Liver (tissue), 9 donors: ENCODE results near the gene MKI67. TPM values are rescaled to one million over a fixed set of nuclear protein-coding genes. Genes with fewer than 3 reads are reported as not detected.

Experiments
- DNase-seq: peaks from one replicate; pipeline ENCODE4 v3.0.0-alpha.2; 2017; ENCODE audit warnings: low spot score
- H3K27ac ChIP-seq, 2 donors: one replicate each; pipeline ENCODE4 v1.7.0; 2013; ENCODE audit warnings: inconsistent platforms in 2 of 2, low read length in 2 of 2, control low read depth in 1 of 2, low read depth in 1 of 2, mild to moderate bottlenecking in 1 of 2
- H3K27me3 ChIP-seq, 4 donors: one replicate each; pipeline versions ENCODE4 v1.6.1 to v1.7.0; 2013; ENCODE audit warnings: low read length in 3 of 4, inconsistent platforms in 1 of 4, mild to moderate bottlenecking in 1 of 4, moderate library complexity in 1 of 4; ENCODE audit not compliant: control insufficient read depth in 4 of 4, insufficient read depth in 4 of 4
- H3K36me3 ChIP-seq, 4 donors: one replicate each; pipeline versions ENCODE4 v1.6.1 to v1.7.0; 2013; ENCODE audit warnings: low read length in 3 of 4, mild to moderate bottlenecking in 3 of 4, low read depth in 1 of 4, moderate library complexity in 1 of 4; ENCODE audit not compliant: control insufficient read depth in 4 of 4, insufficient read depth in 3 of 4
- H3K4me1 ChIP-seq, 4 donors: one replicate each; pipeline versions ENCODE4 v1.6.1 to v1.7.0; 2013; ENCODE audit warnings: low read length in 3 of 4, mild to moderate bottlenecking in 3 of 4, moderate library complexity in 1 of 4; ENCODE audit not compliant: control insufficient read depth in 4 of 4, insufficient read depth in 4 of 4
- H3K4me3 ChIP-seq, 3 donors: one replicate each; pipeline versions ENCODE4 v1.6.1 to v1.7.0; 2013; ENCODE audit warnings: low read length in 3 of 3, control low read depth in 1 of 3, low read depth in 1 of 3, mild to moderate bottlenecking in 1 of 3
- H3K9ac ChIP-seq, 2 donors: one replicate each; pipeline ENCODE4 v1.7.0; 2013; ENCODE audit warnings: low read length in 2 of 2, mild to moderate bottlenecking in 2 of 2, moderate library complexity in 2 of 2, control low read depth in 1 of 2, low read depth in 1 of 2
- H3K9me3 ChIP-seq, 4 donors: one replicate each; pipeline versions ENCODE4 v1.6.1 to v1.7.0; 2013; ENCODE audit warnings: low read length in 3 of 4; ENCODE audit not compliant: control insufficient read depth in 4 of 4
- EGR1 ChIP-seq, 2 donors: IDR thresholded peaks; 2 replicates each; pipeline ENCODE4 v1.6.1; 2016 to 2018; ENCODE audit warnings: antibody characterized with exemption in 2 of 2, low read depth in 2 of 2
- FOXA1 ChIP-seq: IDR thresholded peaks from 2 replicates; pipeline ENCODE4 v1.6.1; 2016; ENCODE audit warnings: antibody characterized with exemption
- FOXA2 ChIP-seq: IDR thresholded peaks from 2 replicates; pipeline ENCODE4 v1.6.1; 2016; ENCODE audit warnings: antibody characterized with exemption
- GABPA ChIP-seq, 2 donors: IDR thresholded peaks in 1 of 2; conservative IDR thresholded peaks in 1 of 2; 2 replicates each; pipeline ENCODE4 v1.6.1; 2016; ENCODE audit warnings: antibody characterized with exemption in 2 of 2, mild to moderate bottlenecking in 1 of 2, moderate library complexity in 1 of 2
- HNF4A ChIP-seq, 2 donors: conservative IDR thresholded peaks; 2 replicates each; pipeline ENCODE4 v1.6.1; 2016; ENCODE audit warnings: antibody characterized with exemption in 2 of 2, mild to moderate bottlenecking in 2 of 2
- HNF4G ChIP-seq: IDR thresholded peaks from 2 replicates; pipeline ENCODE4 v1.6.1; 2016; ENCODE audit warnings: antibody characterized with exemption
- JUND ChIP-seq, 2 donors: IDR thresholded peaks; 2 replicates each; pipeline ENCODE4 v1.6.1; 2016; ENCODE audit warnings: antibody characterized with exemption in 2 of 2
- NR2F2 ChIP-seq: IDR thresholded peaks from 2 replicates; pipeline ENCODE4 v1.6.1; 2016; ENCODE audit warnings: antibody characterized with exemption
- RAD21 ChIP-seq, 2 donors: IDR thresholded peaks; 2 replicates each; pipeline ENCODE4 v1.6.1; 2016; ENCODE audit warnings: antibody characterized with exemption in 2 of 2, mild to moderate bottlenecking in 2 of 2
- RXRA ChIP-seq, 2 donors: IDR thresholded peaks; 2 replicates each; pipeline ENCODE4 v1.6.1; 2017 to 2018; ENCODE audit warnings: antibody characterized with exemption in 2 of 2, mild to moderate bottlenecking in 1 of 2
- SP1 ChIP-seq: IDR thresholded peaks from 2 replicates; pipeline ENCODE4 v1.6.1; 2018; ENCODE audit warnings: antibody characterized with exemption, mild to moderate bottlenecking
- TAF1 ChIP-seq: conservative IDR thresholded peaks from 2 replicates; pipeline ENCODE4 v1.6.1; 2016; ENCODE audit warnings: antibody characterized with exemption, mild to moderate bottlenecking
- YY1 ChIP-seq: IDR thresholded peaks from 2 replicates; pipeline ENCODE4 v1.6.1; 2016; ENCODE audit warnings: antibody characterized with exemption, mild to moderate bottlenecking
- WGBS: extraction: QIAGEN DNeasy Blood & Tissue Kit; methylation state at CpG from one replicate; pipeline ENCODE4 v1.1.7; 2013; 5-methylcytosine and 5-hydroxymethylcytosine counted together
- polyA plus RNA-seq, 2 donors: library from polyadenylated mRNA; stranded (reverse) in 1 of 2; unstranded in 1 of 2; fragments of 200-250 nt in 1 of 2; fragments of >200 nt in 1 of 2; fragmentation: Nextera tagmentation in 1 of 2; extraction: Ambion mirVana in 1 of 2; gene quantifications; one replicate each; pipeline versions ENCODE4 v1.2.1 to v1.2.3, GENCODE V29; 2013 to 2015
- total RNA-seq, 2 donors: library from RNA; depleted of rRNA; stranded (reverse); fragments of >200 nt; gene quantifications; one replicate each; pipeline ENCODE4 v1.2.3, GENCODE V29; 2014
- TF ChIP-seq, protein P1 (sequence below): IDR thresholded peaks from 2 replicates; pipeline ENCODE4 v1.6.1; 2016; ENCODE audit warnings: antibody characterized with exemption, mild to moderate bottlenecking
- TF ChIP-seq, protein P2 (sequence below): IDR thresholded peaks from 2 replicates; pipeline ENCODE4 v1.6.1; 2016; ENCODE audit warnings: antibody characterized with exemption
- TF ChIP-seq, protein P3 (sequence below): IDR thresholded peaks from 2 replicates; pipeline ENCODE4 v1.6.1; 2016; ENCODE audit warnings: antibody characterized with exemption
- TF ChIP-seq, protein P4 (sequence below): fragments of 150-350 bp; IDR thresholded peaks from 2 replicates; pipeline ENCODE4 v1.5.1; 2017; ENCODE audit warnings: improper control_type of control experiment, low read depth, low read length; ENCODE audit not compliant: missing input control
- TF ChIP-seq, protein P5 (sequence below): IDR thresholded peaks from 2 replicates; pipeline ENCODE4 v1.6.1; 2016; ENCODE audit warnings: antibody characterized with exemption
- donor health status: healthy.
- donor health status: healthy.
- donor health status: healthy.
- donor health status: healthy.
- donor health status: healthy.

Gene MKI67
- total and polyA plus RNA-seq, 4 donors: 0.25 to 54.5 (median 1.1) TPM

DNA sequence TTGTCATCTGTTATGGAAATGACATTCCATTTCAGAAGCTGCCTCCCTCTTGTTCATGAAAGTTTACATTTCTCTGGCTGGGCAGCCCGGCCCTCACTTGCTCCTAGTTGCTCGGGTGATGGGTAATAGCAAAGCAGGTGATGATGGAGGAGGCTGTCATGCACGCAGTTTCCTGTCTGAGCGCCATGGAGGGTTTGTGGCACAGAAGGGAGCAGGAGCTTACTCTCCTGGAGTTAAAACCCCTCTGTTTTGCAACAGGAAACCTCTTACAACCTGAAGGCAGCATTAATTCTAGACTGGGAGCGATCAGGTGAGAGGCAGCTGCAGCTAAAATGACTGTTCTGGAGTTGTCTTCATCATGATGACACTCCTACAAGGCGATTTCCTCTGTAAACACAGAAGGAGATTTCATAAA, 34.1 kb upstream of the MKI67 start:
- no peak overlapping the region for H3K4me3 ChIP-seq
- H3K27me3 ChIP-seq: peaks cover 0 to 2% (median 0%) of the 10 kb centered on the region in 4 donors
- H3K9ac ChIP-seq: no peak overlapping the region
- peaks cover 0 to 25% (median 16%) of the 10 kb centered on the region in 4 donors for H3K4me1 ChIP-seq
- TF ChIP-seq FOXA1: no peak
- no peak for TF ChIP-seq EGR1 (IDR thresholded peaks at IDR 0.05; ENCODE audit: low read depth in 2 of 2)
- TF ChIP-seq RXRA (IDR thresholded peaks at IDR 0.05): no peak
- WGBS: 82% methylated on average over 6 of the region's 6 CpGs
- H3K27ac ChIP-seq: no peak overlapping the region
- H3K9me3 ChIP-seq: no peaks in the 10 kb centered on the region
- H3K36me3 ChIP-seq: no peaks in the 10 kb centered on the region
- DNase-seq: no peak

DNA sequence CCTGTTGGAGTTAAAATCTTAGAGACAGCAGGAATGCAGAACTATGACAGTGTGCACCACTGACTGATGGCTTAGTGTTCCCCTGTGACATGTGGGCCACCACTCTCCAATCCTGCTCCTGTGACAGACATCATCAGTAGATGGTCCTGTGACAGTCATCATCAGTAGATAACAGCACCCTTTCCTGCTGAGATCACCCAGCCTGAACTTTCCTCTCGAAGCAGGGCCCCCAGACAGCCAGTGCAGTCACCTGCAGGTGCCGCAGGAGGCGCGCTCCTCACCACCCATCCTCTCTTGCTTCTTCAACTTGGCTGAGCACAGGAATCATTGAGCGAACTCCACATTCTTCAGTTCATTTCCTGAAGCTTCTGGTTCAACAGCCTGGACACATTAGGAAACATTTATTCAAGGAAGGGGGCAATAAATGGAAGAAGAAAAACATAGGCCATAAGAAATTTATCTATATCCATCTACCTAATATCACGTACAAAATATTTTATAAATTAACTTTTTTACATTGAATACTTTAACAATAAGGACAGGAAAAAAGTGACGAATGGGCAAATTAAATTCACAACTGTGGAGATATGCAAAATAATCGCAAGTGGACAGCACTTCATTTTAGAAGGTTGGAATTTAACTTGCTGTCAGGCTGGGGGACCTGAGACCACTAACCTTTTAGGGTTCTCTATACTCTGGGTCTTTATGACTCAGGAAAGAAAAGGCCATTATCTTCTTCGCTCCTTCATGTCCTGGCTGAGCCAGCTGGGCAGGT, 32.0 kb upstream of the MKI67 start:
- H3K27ac ChIP-seq: peak overlapping the region; percentile 71 to 89
- no peaks in the 10 kb centered on the region for H3K9me3 ChIP-seq
- 95% methylated on average over 9 of the region's 9 CpGs for WGBS
- H3K36me3 ChIP-seq: no peaks in the 10 kb centered on the region
- TF ChIP-seq, protein P1, sequence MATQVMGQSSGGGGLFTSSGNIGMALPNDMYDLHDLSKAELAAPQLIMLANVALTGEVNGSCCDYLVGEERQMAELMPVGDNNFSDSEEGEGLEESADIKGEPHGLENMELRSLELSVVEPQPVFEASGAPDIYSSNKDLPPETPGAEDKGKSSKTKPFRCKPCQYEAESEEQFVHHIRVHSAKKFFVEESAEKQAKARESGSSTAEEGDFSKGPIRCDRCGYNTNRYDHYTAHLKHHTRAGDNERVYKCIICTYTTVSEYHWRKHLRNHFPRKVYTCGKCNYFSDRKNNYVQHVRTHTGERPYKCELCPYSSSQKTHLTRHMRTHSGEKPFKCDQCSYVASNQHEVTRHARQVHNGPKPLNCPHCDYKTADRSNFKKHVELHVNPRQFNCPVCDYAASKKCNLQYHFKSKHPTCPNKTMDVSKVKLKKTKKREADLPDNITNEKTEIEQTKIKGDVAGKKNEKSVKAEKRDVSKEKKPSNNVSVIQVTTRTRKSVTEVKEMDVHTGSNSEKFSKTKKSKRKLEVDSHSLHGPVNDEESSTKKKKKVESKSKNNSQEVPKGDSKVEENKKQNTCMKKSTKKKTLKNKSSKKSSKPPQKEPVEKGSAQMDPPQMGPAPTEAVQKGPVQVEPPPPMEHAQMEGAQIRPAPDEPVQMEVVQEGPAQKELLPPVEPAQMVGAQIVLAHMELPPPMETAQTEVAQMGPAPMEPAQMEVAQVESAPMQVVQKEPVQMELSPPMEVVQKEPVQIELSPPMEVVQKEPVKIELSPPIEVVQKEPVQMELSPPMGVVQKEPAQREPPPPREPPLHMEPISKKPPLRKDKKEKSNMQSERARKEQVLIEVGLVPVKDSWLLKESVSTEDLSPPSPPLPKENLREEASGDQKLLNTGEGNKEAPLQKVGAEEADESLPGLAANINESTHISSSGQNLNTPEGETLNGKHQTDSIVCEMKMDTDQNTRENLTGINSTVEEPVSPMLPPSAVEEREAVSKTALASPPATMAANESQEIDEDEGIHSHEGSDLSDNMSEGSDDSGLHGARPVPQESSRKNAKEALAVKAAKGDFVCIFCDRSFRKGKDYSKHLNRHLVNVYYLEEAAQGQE: no peak
- TF ChIP-seq, protein P2, sequence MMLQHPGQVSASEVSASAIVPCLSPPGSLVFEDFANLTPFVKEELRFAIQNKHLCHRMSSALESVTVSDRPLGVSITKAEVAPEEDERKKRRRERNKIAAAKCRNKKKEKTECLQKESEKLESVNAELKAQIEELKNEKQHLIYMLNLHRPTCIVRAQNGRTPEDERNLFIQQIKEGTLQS: no peak
- no peak for TF ChIP-seq HNF4G
- TF ChIP-seq EGR1 (IDR thresholded peaks at IDR 0.05; ENCODE audit: low read depth in 2 of 2): no peak
- TF ChIP-seq HNF4A (conservative IDR thresholded peaks at IDR 0.05): no peak
- no peak for TF ChIP-seq TAF1
- no peak for TF ChIP-seq RAD21 (IDR thresholded peaks at IDR 0.05)
- no peak for TF ChIP-seq SP1
- TF ChIP-seq YY1: no peak
- TF ChIP-seq RXRA (IDR thresholded peaks at IDR 0.05): no peak
- no peak for TF ChIP-seq FOXA1
- TF ChIP-seq, protein P3, sequence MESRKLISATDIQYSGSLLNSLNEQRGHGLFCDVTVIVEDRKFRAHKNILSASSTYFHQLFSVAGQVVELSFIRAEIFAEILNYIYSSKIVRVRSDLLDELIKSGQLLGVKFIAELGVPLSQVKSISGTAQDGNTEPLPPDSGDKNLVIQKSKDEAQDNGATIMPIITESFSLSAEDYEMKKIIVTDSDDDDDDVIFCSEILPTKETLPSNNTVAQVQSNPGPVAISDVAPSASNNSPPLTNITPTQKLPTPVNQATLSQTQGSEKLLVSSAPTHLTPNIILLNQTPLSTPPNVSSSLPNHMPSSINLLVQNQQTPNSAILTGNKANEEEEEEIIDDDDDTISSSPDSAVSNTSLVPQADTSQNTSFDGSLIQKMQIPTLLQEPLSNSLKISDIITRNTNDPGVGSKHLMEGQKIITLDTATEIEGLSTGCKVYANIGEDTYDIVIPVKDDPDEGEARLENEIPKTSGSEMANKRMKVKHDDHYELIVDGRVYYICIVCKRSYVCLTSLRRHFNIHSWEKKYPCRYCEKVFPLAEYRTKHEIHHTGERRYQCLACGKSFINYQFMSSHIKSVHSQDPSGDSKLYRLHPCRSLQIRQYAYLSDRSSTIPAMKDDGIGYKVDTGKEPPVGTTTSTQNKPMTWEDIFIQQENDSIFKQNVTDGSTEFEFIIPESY: no peak
- TF ChIP-seq, protein P4, sequence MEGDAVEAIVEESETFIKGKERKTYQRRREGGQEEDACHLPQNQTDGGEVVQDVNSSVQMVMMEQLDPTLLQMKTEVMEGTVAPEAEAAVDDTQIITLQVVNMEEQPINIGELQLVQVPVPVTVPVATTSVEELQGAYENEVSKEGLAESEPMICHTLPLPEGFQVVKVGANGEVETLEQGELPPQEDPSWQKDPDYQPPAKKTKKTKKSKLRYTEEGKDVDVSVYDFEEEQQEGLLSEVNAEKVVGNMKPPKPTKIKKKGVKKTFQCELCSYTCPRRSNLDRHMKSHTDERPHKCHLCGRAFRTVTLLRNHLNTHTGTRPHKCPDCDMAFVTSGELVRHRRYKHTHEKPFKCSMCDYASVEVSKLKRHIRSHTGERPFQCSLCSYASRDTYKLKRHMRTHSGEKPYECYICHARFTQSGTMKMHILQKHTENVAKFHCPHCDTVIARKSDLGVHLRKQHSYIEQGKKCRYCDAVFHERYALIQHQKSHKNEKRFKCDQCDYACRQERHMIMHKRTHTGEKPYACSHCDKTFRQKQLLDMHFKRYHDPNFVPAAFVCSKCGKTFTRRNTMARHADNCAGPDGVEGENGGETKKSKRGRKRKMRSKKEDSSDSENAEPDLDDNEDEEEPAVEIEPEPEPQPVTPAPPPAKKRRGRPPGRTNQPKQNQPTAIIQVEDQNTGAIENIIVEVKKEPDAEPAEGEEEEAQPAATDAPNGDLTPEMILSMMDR: no peak
- TF ChIP-seq FOXA2: no peak
- TF ChIP-seq GABPA (IDR thresholded peaks at IDR 0.05 in 1 of 2, conservative IDR thresholded peaks at IDR 0.05 in 1 of 2): no peak
- TF ChIP-seq JUND (IDR thresholded peaks at IDR 0.05): no peak
- TF ChIP-seq NR2F2: no peak
- TF ChIP-seq, protein P5, sequence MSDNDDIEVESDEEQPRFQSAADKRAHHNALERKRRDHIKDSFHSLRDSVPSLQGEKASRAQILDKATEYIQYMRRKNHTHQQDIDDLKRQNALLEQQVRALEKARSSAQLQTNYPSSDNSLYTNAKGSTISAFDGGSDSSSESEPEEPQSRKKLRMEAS: no peak
- DNase-seq: no peak
- no peak overlapping the region for H3K4me3 ChIP-seq
- no peak overlapping the region for H3K9ac ChIP-seq
- H3K27me3 ChIP-seq: peaks cover 0 to 2% (median 0%) of the 10 kb centered on the region in 4 donors
- H3K4me1 ChIP-seq: peaks cover 0 to 25% (median 16%) of the 10 kb centered on the region in 4 donors
